ENCODE measurements around the gene CBX3.
A peak's percentile ranks its signal among the peaks of the same experiment; 100 is the strongest.
"Not testable (repeated sequence)": the region's sequence is repeated elsewhere in the genome, so short reads cannot be mapped to it uniquely, and the experiment has no call there.

The CBX3 gene

DNA sequence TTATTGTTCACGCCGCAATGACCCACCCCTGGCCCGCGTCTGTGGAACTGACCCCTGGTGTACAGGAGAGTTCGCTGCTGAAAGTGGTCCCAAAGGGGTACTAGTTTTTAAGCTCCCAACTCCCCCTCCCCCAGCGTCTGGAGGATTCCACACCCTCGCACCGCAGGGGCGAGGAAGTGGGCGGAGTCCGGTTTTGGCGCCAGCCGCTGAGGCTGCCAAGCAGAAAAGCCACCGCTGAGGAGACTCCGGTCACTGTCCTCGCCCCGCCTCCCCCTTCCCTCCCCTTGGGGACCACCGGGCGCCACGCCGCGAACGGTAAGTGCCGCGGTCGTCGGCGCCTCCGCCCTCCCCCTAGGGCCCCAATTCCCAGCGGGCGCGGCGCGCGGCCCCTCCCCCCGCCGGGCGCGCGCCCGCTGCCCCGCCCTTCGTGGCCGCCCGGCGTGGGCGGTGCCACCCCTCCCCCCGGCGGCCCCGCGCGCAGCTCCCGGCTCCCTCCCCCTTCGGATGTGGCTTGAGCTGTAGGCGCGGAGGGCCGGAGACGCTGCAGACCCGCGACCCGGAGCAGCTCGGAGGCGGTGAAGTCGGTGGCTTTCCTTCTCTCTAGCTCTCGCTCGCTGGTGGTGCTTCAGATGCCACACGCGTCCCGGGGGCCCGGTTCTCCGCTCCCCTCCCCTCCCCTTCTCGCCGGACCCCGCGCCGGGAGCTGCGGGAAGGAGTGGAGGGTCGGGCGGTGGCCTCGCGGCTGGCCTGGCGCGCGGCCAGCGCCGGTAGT lies at the start of gene CBX3:
Gene CBX3 (plus strand): TSS at position 499 of the 772 bp plus-strand sequence. CDS start 1,254 bp downstream, outside the sequence.
- peak; percentile 93 for DNase-seq (ENCODE audit: low spot score)
- TF ChIP-seq, protein P1, sequence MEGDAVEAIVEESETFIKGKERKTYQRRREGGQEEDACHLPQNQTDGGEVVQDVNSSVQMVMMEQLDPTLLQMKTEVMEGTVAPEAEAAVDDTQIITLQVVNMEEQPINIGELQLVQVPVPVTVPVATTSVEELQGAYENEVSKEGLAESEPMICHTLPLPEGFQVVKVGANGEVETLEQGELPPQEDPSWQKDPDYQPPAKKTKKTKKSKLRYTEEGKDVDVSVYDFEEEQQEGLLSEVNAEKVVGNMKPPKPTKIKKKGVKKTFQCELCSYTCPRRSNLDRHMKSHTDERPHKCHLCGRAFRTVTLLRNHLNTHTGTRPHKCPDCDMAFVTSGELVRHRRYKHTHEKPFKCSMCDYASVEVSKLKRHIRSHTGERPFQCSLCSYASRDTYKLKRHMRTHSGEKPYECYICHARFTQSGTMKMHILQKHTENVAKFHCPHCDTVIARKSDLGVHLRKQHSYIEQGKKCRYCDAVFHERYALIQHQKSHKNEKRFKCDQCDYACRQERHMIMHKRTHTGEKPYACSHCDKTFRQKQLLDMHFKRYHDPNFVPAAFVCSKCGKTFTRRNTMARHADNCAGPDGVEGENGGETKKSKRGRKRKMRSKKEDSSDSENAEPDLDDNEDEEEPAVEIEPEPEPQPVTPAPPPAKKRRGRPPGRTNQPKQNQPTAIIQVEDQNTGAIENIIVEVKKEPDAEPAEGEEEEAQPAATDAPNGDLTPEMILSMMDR (IDR thresholded peaks at IDR 0.05), result no peak
- peak within 1 kb of the TSS; percentile 89 for H3K4me3 ChIP-seq
- H3K27ac ChIP-seq, result peak within 1 kb of the TSS; percentile 98 to 100

DNA sequence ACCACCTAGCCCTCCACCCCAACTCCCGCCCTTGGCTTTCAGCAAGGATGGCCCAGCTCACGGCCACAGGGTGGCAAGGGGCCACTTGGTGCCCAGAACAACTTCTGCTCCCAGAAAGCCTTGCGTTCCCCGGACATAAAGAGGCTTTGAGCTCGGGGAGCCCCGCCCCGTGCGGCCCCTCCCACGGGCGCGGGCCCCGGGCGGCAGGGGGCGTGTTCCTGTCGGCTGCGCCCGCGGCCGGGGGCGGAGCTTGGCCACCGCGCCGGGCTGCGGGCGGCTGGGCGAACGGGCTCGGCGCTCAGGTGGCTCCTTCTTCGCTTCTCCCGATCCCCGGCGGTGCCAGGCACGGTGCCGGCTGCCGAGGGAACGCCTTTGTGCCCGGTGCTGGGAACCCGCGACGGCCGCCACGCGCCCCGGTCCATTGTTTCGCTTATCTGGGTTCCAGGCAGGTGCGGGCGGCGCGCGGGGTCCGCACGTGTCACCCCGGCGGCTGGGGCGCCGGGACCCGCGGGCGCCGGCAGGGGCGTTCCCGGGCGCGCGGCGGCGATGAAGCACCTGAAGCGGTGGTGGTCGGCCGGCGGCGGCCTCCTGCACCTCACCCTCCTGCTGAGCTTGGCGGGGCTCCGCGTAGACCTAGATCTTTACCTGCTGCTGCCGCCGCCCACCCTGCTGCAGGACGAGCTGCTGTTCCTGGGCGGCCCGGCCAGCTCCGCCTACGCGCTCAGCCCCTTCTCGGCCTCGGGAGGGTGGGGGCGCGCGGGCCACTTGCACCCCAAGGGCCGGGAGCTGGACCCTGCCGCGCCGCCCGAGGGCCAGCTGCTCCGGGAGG lies 49.4 kb upstream of the CBX3 start, which contains the start of gene NFE2L3:
Gene NFE2L3 (plus strand): TSS at position 246 of the 829 bp plus-strand sequence. CDS start 301 bp downstream, at position 547.
- TF ChIP-seq, protein P1 (IDR thresholded peaks at IDR 0.05), result no peak
- H3K27ac ChIP-seq, result no peak within 1 kb of the TSS
- H3K4me3 ChIP-seq, result peak within 1 kb of the TSS; percentile 77
- DNase-seq (ENCODE audit: low spot score), result no peak

DNA sequence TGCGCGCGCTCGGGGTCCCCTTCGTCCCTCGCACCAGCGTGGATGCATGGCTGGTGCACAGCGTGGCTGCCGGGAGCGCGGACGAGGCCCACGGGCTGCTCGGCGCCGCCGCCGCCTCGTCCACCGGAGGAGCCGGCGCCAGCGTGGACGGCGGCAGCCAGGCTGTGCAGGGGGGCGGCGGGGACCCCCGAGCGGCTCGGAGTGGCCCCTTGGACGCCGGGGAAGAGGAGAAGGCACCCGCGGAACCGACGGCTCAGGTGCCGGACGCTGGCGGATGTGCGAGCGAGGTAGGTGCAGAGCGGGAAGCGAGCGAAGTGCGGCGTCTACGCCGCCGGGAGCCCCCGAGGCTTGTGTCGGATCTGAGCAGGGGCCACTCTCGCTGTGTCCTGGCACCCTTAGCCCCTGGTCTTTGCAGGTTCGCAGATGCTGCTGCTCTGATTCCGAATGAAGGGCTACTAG lies 48.7 kb upstream of the CBX3 start:
- H3K4me3 ChIP-seq, result peak overlapping the region; percentile 77
- not testable (repeated sequence) for DNase-seq (ENCODE audit: low spot score); H3K27ac ChIP-seq

DNA sequence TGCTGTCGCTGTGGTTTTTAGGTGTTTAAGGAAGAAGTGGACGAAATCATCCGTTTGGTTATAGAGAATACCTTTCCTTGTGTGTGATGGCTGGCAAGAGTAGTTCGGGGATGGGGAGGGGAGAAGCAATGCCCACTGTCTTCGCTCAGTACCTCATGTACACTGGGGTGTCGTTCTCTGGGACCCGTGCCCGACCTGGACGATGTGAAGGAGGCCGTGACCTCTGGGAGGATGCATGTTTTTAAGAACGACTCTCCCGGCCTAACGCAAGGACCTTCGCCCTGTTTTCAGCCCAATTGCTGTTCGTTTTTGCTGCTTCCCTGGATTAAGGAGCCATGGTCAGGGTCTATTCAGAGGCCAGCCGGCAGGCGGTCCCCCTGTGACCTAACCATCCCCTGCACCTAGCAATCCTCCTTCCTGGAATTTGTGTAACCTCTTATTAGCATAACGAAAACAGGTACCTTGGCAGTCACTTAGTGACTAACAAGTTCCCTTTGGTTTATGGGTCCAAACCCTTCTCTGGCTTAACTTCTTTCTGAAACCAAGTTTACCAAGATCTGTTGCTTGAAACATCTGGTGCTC lies 48.2 kb upstream of the CBX3 start:
- TF ChIP-seq, protein P1 (IDR thresholded peaks at IDR 0.05), result no peak
- H3K4me3 ChIP-seq, result peak overlapping the region; percentile 77
- H3K27ac ChIP-seq, result no peak overlapping the region
- no peak for DNase-seq (ENCODE audit: low spot score)

DNA sequence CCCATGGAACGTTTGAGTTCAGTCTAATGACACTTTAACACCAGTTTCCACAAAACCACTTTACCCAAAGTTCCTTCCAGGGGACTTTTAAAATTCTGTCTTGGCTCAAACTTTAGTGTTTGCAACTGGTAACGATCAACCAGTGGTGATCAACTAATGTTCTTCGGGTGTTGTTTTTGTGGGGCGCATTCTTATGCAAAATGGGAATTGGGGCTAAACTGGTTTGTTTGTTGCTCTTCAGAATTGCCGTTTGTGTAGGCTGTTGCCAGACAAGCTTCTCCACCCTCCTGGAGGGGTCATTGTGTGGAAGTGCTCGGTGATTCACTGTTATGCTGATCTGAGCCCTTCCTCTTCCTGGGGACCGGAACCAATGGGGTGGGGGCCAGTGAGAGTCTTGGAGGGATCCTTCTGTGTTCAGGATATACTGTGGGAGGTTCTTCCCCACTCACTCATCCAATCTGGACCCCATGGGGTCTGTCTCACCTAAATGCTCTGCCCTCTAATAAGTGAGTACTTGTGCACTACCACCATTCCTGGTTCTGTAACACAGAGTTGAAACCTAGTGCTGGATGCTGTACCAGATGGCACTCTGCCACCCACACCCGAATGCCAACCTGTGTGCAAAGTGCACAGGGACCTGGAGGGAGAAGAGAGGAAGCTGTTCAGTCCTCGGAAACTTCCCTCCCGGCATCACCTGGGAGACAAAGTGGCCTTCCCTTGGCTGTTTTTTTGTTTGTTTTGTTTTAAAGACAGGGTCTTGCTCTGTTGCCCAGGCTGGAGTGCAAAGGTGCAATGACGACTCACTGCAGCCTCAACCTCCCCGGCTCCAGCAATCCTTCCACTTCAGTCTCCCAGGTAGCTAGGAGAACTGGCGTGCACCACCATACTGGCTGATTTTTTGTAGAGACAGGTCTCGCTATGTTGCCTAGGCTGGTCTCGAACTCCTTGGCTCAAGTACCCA lies 47.4 kb upstream of the CBX3 start:
- H3K27ac ChIP-seq, result no peak overlapping the region
- no peak for DNase-seq (ENCODE audit: low spot score)
- TF ChIP-seq, protein P1 (IDR thresholded peaks at IDR 0.05), result no peak
- peak overlapping the region; percentile 77 for H3K4me3 ChIP-seq

DNA sequence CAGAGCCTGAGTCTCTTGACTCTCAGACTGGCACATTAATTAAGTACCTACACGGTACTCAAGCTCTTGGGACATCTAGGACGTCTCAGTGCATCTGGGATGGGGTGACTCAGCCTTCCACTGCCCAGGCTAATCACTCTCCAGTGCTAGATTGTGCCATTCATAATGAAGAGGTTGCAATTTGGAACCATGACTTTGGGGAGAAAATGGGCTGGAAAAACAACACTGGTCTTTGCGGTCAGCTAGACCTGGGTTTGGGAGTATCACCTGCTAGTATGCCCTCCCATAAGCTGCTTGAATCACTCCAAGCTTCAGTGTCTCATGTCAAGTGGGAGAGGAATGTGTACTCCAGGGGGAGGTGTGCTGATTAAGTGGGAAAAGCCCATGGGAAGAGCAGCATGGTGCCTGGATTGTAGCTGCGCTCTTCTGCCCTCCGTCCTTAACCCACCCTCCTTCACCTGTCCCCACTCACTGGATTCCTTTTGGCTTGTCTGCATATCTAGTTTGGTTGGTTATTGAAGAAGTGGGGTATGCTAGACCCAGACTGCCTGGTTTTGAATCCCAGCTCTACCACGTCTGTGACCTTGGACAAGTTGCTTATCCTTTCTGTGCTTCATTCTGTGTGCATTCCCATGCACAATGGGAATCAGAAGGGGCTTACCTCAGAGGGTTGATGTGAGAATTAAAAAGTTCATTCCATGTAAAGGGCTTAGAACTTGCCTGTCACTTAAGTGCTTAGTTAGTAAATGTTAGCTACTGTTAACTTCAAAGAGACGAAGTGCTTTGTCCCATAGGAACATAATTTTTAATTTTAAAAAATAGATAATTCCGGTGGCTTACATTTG lies 45.8 kb upstream of the CBX3 start:
- TF ChIP-seq, protein P1 (IDR thresholded peaks at IDR 0.05), result no peak
- Histone ChIP-seq H3K4me3 (no peak overlapping the region), H3K27ac (no peak overlapping the region)
- no peak for DNase-seq (ENCODE audit: low spot score)

All from coronary artery (tissue), 2 donors.